Peyer's patch (tissue), 4 donors: ENCODE measurements around the gene DACH1.

Source experiments
- CTCF ChIP-seq, 6 experiments: fragments of 450-650 bp in 4 of 6; fragments of 200-600 bp in 2 of 6; sonication (generic) in 1 of 6; IDR thresholded peaks; one replicate each; pipeline ENCODE4 v1.5.1; 2017 to 2019; ENCODE audit warnings: antibody characterized with exemption in 6 of 6, mild to moderate bottlenecking in 3 of 6, moderate library complexity in 1 of 6
- POLR2A ChIP-seq, 2 donors: fragments of 450-650 bp; IDR thresholded peaks; one replicate each; pipeline ENCODE4 v1.5.1; 2017; ENCODE audit warnings: antibody characterized with exemption in 2 of 2, mild to moderate bottlenecking in 2 of 2, moderate library complexity in 2 of 2

- TF ChIP-seq POLR2A (IDR thresholded peaks at IDR 0.05) (no peak), CTCF (IDR thresholded peaks at IDR 0.05) (no peak)
Observed at GRCh38 chr13:71702253-71702652, 164.8 kb downstream of the DACH1 start.
